B cell (primary cell): ENCODE measurements around the gene HIPK2. TPM values are rescaled to one million over a fixed set of nuclear protein-coding genes. Genes with fewer than 3 reads are reported as not detected.

Experiments
- ATAC-seq: fragments of 200-7000 bp; cut with Tn5 transposase; one replicate; pipeline ENCODE4 v1.10.0; 2021; ENCODE audit warnings: low read depth, mild to moderate bottlenecking, moderate number of reproducible peaks, moderate library complexity
- CTCF ChIA-PET: fragments of 350-600 bp; sonication (Branson Sonifier 250); formaldehyde crosslinking; loops from one replicate; lab custom pipeline; 2021; ENCODE audit warnings: antibody characterized with exemption, inconsistent platforms; lab: Charles Lee
- POLR2A ChIA-PET: fragments of 350-600 bp; sonication (Branson Sonifier 250); formaldehyde crosslinking; loops from one replicate; lab custom pipeline; 2021; ENCODE audit warnings: antibody characterized with exemption; lab: Charles Lee
- DNase-seq: peaks from one replicate; pipeline ENCODE4 v3.0.0; 2013
- H2AFZ ChIP-seq: 2 replicates; pipeline ENCODE4 v1.6.1; 2012; ENCODE audit warnings: mild to moderate bottlenecking, low read depth, low read length; ENCODE audit not compliant: insufficient read depth, poor library complexity, severe bottlenecking
- H3K27ac ChIP-seq, 2 donors: 1 replicate in 1 of 2; 2 replicates in 1 of 2; pipeline ENCODE4 v1.5.1; 2012 to 2013; ENCODE audit warnings: low read length in 2 of 2, mild to moderate bottlenecking in 2 of 2, moderate library complexity in 1 of 2
- H3K27me3 ChIP-seq, 4 experiments: fragments of 200-600 bp in 1 of 4; sonication (generic) in 1 of 4; replicated peaks in 1 of 4; 1 replicate in 2 of 4; 2 replicates in 2 of 4; pipeline versions ENCODE4 v1.6.1 to v1.7.0; 2013 to 2016; ENCODE audit warnings: low read length in 3 of 4, mild to moderate bottlenecking in 2 of 4, mixed read lengths in 1 of 4, moderate library complexity in 1 of 4; ENCODE audit not compliant: insufficient read depth in 4 of 4, control insufficient read depth in 3 of 4; ENCODE audit errors: control extremely low read depth in 1 of 4
- H3K36me3 ChIP-seq, 2 experiments: replicated peaks in 1 of 2; 1 replicate in 1 of 2; 2 replicates in 1 of 2; pipeline versions ENCODE4 v1.6.1 to v1.7.1; 2013; ENCODE audit warnings: low read length in 1 of 2; ENCODE audit not compliant: insufficient read depth in 2 of 2, control insufficient read depth in 1 of 2; ENCODE audit errors: control extremely low read depth in 1 of 2, extremely low read depth in 1 of 2
- H3K4me1 ChIP-seq, 2 donors: fragments of 200-600 bp in 1 of 2; sonication (generic) in 1 of 2; 1 replicate in 1 of 2; 2 replicates in 1 of 2; pipeline versions ENCODE4 v1.5.1 to v1.6.1; 2013 to 2017; ENCODE audit warnings: low read length in 2 of 2; ENCODE audit not compliant: control insufficient read depth in 2 of 2, insufficient read depth in 2 of 2
- H3K4me2 ChIP-seq: replicated peaks from 2 replicates; pipeline ENCODE3; 2012; ENCODE audit warnings: mild to moderate bottlenecking, low read depth, low read length; ENCODE audit not compliant: poor library complexity, severe bottlenecking
- H3K4me3 ChIP-seq, 5 experiments: fragments of 200-600 bp in 1 of 5; sonication (generic) in 1 of 5; 1 replicate in 3 of 5; 2 replicates in 2 of 5; pipeline versions ENCODE4 v1.5.1 to v1.7.0; 2011 to 2016; ENCODE audit warnings: low read length in 4 of 5, mild to moderate bottlenecking in 4 of 5, low read depth in 2 of 5, control low read depth in 1 of 5, moderate library complexity in 1 of 5; ENCODE audit not compliant: insufficient read depth in 1 of 5; ENCODE audit errors: control extremely low read depth in 1 of 5, extremely low read depth in 1 of 5
- H3K79me2 ChIP-seq: fragments of 200-600 bp; sonication (generic); one replicate; pipeline ENCODE4 v1.6.0; 2016; ENCODE audit warnings: low read length; ENCODE audit not compliant: control insufficient read depth, insufficient read depth
- H3K9ac ChIP-seq: fragments of 200-600 bp; sonication (generic); 2 replicates; pipeline ENCODE4 v1.6.1; 2017; ENCODE audit warnings: mild to moderate bottlenecking, low read length, moderate library complexity
- H3K9me3 ChIP-seq, 3 donors: one replicate each; pipeline versions ENCODE4 v1.6.1 to v1.7.1; 2013; ENCODE audit warnings: low read length in 2 of 3; ENCODE audit not compliant: control insufficient read depth in 2 of 3, insufficient read depth in 1 of 3; ENCODE audit errors: control extremely low read depth in 1 of 3
- H4K20me1 ChIP-seq: 2 replicates; pipeline ENCODE4 v1.6.0; 2012; ENCODE audit warnings: mild to moderate bottlenecking, low read length; ENCODE audit not compliant: insufficient read depth, control insufficient read depth, poor library complexity, severe bottlenecking
- H3K27ac Mint-ChIP-seq: one replicate; pipeline ENCODE4 v1.8.0; 2021; ENCODE audit warnings: mixed read lengths
- H3K27me3 Mint-ChIP-seq: one replicate; pipeline ENCODE4 v1.8.0; 2021; ENCODE audit warnings: mixed read lengths
- H3K4me1 Mint-ChIP-seq: one replicate; pipeline ENCODE4 v1.8.0; 2021; ENCODE audit warnings: mixed read lengths
- H3K4me3 Mint-ChIP-seq: one replicate; pipeline ENCODE4 v1.8.0; 2021; ENCODE audit warnings: mixed read lengths
- H3K9me3 Mint-ChIP-seq: one replicate; pipeline ENCODE4 v1.8.0; 2022; ENCODE audit warnings: mixed read lengths; ENCODE audit not compliant: insufficient read depth
- CTCF ChIP-seq: fragments of 200-600 bp; IDR thresholded peaks from one replicate; pipeline ENCODE4 v1.8.0; 2022; ENCODE audit warnings: antibody characterized with exemption, mild to moderate bottlenecking
- EZH2 ChIP-seq: IDR thresholded peaks from 2 replicates; pipeline ENCODE4 v1.6.1; 2012; ENCODE audit warnings: borderline replicate concordance, low read depth, mild to moderate bottlenecking, moderate library complexity, low read length; ENCODE audit not compliant: insufficient read depth, poor library complexity, severe bottlenecking
- WGBS: methylation state at CpG from one replicate; pipeline ENCODE4 v1.1.5; 2013; ENCODE audit warnings: missing lambda C conversion rate; ENCODE audit not compliant: insufficient coverage; 5-methylcytosine and 5-hydroxymethylcytosine counted together
- intact Hi-C: fragments of 100-400 bp; cut with micrococcal nuclease; formaldehyde crosslinking; loops from one replicate; pipeline ENCODE4 v1.10.0; 2022
- polyA plus RNA-seq: library from polyadenylated mRNA; depleted of rRNA; stranded (reverse); fragments of >200 nt; gene quantifications from 2 replicates; pipeline ENCODE4 v1.2.3, GENCODE V29; 2012
- total RNA-seq, 2 donors: library from RNA; stranded (reverse); fragments of 120-200 nt in 1 of 2; gene quantifications; 1 replicate in 1 of 2; 2 replicates in 1 of 2; pipeline versions ENCODE4 v1.2.3 to v1.2.4, GENCODE V29; 2013 to 2022

Gene HIPK2
- total and polyA plus RNA-seq, 2 donors (not counting 1 experiment from before 2014, with no cell fraction given): 6.8 to 58.2 TPM

GRCh38 chr7:139675127-139676125, 102.4 kb downstream of the HIPK2 start:
- intact Hi-C loops: no loop called here
- Histone ChIP-seq H2AFZ (no peak overlapping the region), H3K27ac (peak overlapping the region; percentile 31 to 38), H3K4me2 (peak overlapping the region; percentile 4), H3K9ac (no peak overlapping the region), H3K4me1 (peaks cover 7 to 16% of the 10 kb centered on the region in 2 donors), H3K27me3 (no peaks in the 10 kb centered on the region), H3K79me2 (no peaks in the 10 kb centered on the region), H3K36me3 (no peaks in the 10 kb centered on the region), H3K9me3 (no peaks in the 10 kb centered on the region), H3K4me3 (no peak overlapping the region), H4K20me1 (no peaks in the 10 kb centered on the region)
- POLR2A ChIA-PET: no interaction called here
- H3K4me3 Mint-ChIP-seq: no peak overlapping the region
- H3K27me3 Mint-ChIP-seq: no peaks in the 10 kb centered on the region
- H3K27ac Mint-ChIP-seq: peak overlapping the region; percentile 51
- DNase-seq (no peak), ATAC-seq (no peak)
- H3K9me3 Mint-ChIP-seq: no peaks in the 10 kb centered on the region
- CTCF ChIA-PET: no interaction called here
- TF ChIP-seq CTCF (no peak), EZH2 (no peak)
- peaks cover 28% of the 10 kb centered on the region for H3K4me1 Mint-ChIP-seq
- 80% methylated on average over 9 of the region's 12 CpGs for WGBS

GRCh38 chr7:139674752-139675126, 103.1 kb downstream of the HIPK2 start:
- ChIA-PET POLR2A (no interaction called here), CTCF (interaction anchor here (1.0 to 1.9 kb wide), 2 partner anchors 10 to 29 kb away, joined by 3 to 9 read pairs; no protein-coding TSS in a partner anchor)
- TF ChIP-seq EZH2: no peak
- TF ChIP-seq CTCF: no peak
- Histone ChIP-seq H3K4me1 (peaks cover 7 to 16% of the 10 kb centered on the region in 2 donors), H3K36me3 (no peaks in the 10 kb centered on the region), H3K9ac (no peak overlapping the region), H2AFZ (no peak overlapping the region), H3K4me3 (no peak overlapping the region), H3K79me2 (no peaks in the 10 kb centered on the region), H3K4me2 (no peak overlapping the region), H4K20me1 (no peaks in the 10 kb centered on the region), H3K9me3 (no peaks in the 10 kb centered on the region), H3K27ac (no peak overlapping the region), H3K27me3 (no peaks in the 10 kb centered on the region)
- Mint-ChIP-seq H3K4me1 (peaks cover 28% of the 10 kb centered on the region), H3K27me3 (no peaks in the 10 kb centered on the region), H3K27ac (peak overlapping the region; percentile 28), H3K9me3 (no peaks in the 10 kb centered on the region), H3K4me3 (no peak overlapping the region)
- ATAC-seq (no peak), DNase-seq (no peak)
- intact Hi-C loops: no loop called here
- WGBS: 79% methylated on average over 6 of the region's 8 CpGs
